Panc1 (cell line): Measurements from ENCODE around the gene IL16. TPM values are rescaled to one million over a fixed set of nuclear protein-coding genes. Genes with fewer than 3 reads are reported as not detected.

Experiments
- ATAC-seq: fragments of 200-7000 bp; cut with Tn5 transposase; 2 replicates; pipeline ENCODE4 v1.9.1; 2020; ENCODE audit warnings: mild to moderate bottlenecking, moderate library complexity
- BruUV-seq: library from RNA; stranded (reverse); fragments of 400-500 nt; replicated peaks from 2 replicates; lab custom pipeline; 2021; lab: Mats Ljungman, UMichigan
- CTCF ChIA-PET: fragments of 300-600 bp; sonication (Branson Sonifier 250); formaldehyde crosslinking; loops from one replicate; lab custom pipeline; 2022; ENCODE audit warnings: antibody characterized with exemption; lab: Charles Lee
- POLR2A ChIA-PET: fragments of 300-600 bp; sonication (Branson Sonifier 250); formaldehyde crosslinking; loops from one replicate; lab custom pipeline; 2022; ENCODE audit warnings: antibody characterized with exemption; lab: Charles Lee
- DNase-seq: peaks from one replicate; pipeline ENCODE4 v3.0.0-alpha.2; 2010; ENCODE audit warnings: low read depth, low spot score
- H3K27ac ChIP-seq: 2 replicates; pipeline ENCODE4 v1.5.1; 2011; ENCODE audit warnings: mild to moderate bottlenecking, low read length, inconsistent platforms
- H3K27me3 ChIP-seq: fragments of 200-500 bp; sonication (Bioruptor generic); 2 replicates; pipeline ENCODE4 v1.6.0; 2014; ENCODE audit warnings: low read length, inconsistent platforms; ENCODE audit not compliant: control insufficient read depth, insufficient read depth
- H3K36me3 ChIP-seq: fragments of 200-500 bp; sonication (Bioruptor generic); 2 replicates; pipeline ENCODE4 v1.5.1; 2014; ENCODE audit warnings: inconsistent platforms, mild to moderate bottlenecking, low read length, moderate library complexity; ENCODE audit not compliant: control insufficient read depth, insufficient read depth
- H3K4me1 ChIP-seq: 2 replicates; pipeline ENCODE4 v1.5.1; 2011; ENCODE audit warnings: inconsistent platforms, mild to moderate bottlenecking, low read length, moderate library complexity; ENCODE audit not compliant: control insufficient read depth, insufficient read depth
- H3K4me3 ChIP-seq, 2 experiments: 2 replicates each; pipeline ENCODE4 v1.5.1; 2011 to 2012; ENCODE audit warnings: low read depth in 2 of 2, low read length in 2 of 2, mild to moderate bottlenecking in 2 of 2, inconsistent platforms in 1 of 2, moderate library complexity in 1 of 2
- H3K9me3 ChIP-seq: fragments of 200-500 bp; sonication (Bioruptor generic); 2 replicates; pipeline ENCODE4 v1.5.1; 2014; ENCODE audit warnings: low read depth, mild to moderate bottlenecking, inconsistent platforms, low read length, moderate library complexity; ENCODE audit not compliant: control insufficient read depth, insufficient read depth
- POLR2AphosphoS5 ChIP-seq: IDR thresholded peaks from 2 replicates; pipeline ENCODE4 v1.6.1; 2012; ENCODE audit warnings: mild to moderate bottlenecking, low read depth, low read length, moderate library complexity
- SIN3A ChIP-seq: IDR thresholded peaks from 2 replicates; pipeline ENCODE4 v1.6.1; 2012; ENCODE audit warnings: low read depth, mild to moderate bottlenecking, low read length, moderate library complexity, borderline replicate concordance; ENCODE audit not compliant: insufficient read depth
- TCF7L2 ChIP-seq: IDR thresholded peaks from 2 replicates; pipeline ENCODE4 v1.6.1; 2011; ENCODE audit warnings: mild to moderate bottlenecking, low read depth, low read length, inconsistent platforms
- in situ Hi-C: cut with HindIII; loops from 2 replicates; pipeline ENCODE4 v1.10.0; 2016; ENCODE audit warnings: low sequenced_read_pairs, low pct_unique_long_range_greater_than_20kb
- intact Hi-C: fragments of 100-400 bp; cut with micrococcal nuclease; formaldehyde crosslinking; loops from one replicate; pipeline ENCODE4 v1.10.0; 2022; ENCODE audit not compliant: unreplicated experiment
- total RNA-seq: library from RNA; stranded (reverse); gene quantifications from one replicate; pipeline ENCODE4 v1.2.1, GENCODE V29; 2021; ENCODE audit not compliant: unreplicated experiment
- TF ChIP-seq, protein P1 (sequence below), 2 experiments: IDR thresholded peaks; 2 replicates each; pipeline ENCODE4 v1.6.1; 2011 to 2012; ENCODE audit warnings: low read depth in 2 of 2, control low read depth in 1 of 2, low read length in 1 of 2, mild to moderate bottlenecking in 1 of 2, moderate library complexity in 1 of 2; ENCODE audit not compliant: insufficient read depth in 1 of 2
- TF ChIP-seq, protein P2 (sequence below): fragments of 450-650 bp; IDR thresholded peaks from 2 replicates; pipeline ENCODE4 v1.5.1; 2017; ENCODE audit warnings: mild to moderate bottlenecking

Gene IL16
- total RNA-seq, 1 experiment from 2014 or later: 1.0 TPM

DNA sequence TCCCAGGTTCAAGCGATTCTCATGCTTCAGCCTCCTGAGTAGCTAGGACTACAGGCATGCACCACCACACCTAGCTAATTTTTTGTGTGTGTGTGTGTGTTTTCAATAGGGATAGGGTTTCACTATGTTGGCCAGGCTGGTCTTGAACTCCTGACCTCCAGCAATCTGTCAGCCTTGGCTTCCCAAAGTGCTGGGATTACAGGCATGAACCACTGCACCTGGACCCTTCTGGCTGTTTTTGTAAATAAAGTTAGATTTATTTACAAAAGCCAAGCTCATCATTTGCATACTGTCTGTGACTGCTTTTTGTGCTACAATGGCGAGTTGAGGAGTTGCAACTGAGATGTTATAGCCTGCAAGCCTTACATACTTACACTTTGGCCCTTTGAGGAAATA is 28.6 kb upstream of the IL16 start:
- in situ Hi-C loops (no loop called here), intact Hi-C loops (no loop called here)
- Histone ChIP-seq H3K4me1 (no peaks in the 10 kb centered on the region), H3K27ac (no peak overlapping the region), H3K36me3 (no peaks in the 10 kb centered on the region), H3K27me3 (peaks cover 3% of the 10 kb centered on the region; the same call in 1 of the 2 replicates), H3K4me3 (no peak overlapping the region), H3K9me3 (no peaks in the 10 kb centered on the region)
- TF ChIP-seq SIN3A: no peak
- TF ChIP-seq TCF7L2: no peak
- TF ChIP-seq, protein P1, sequence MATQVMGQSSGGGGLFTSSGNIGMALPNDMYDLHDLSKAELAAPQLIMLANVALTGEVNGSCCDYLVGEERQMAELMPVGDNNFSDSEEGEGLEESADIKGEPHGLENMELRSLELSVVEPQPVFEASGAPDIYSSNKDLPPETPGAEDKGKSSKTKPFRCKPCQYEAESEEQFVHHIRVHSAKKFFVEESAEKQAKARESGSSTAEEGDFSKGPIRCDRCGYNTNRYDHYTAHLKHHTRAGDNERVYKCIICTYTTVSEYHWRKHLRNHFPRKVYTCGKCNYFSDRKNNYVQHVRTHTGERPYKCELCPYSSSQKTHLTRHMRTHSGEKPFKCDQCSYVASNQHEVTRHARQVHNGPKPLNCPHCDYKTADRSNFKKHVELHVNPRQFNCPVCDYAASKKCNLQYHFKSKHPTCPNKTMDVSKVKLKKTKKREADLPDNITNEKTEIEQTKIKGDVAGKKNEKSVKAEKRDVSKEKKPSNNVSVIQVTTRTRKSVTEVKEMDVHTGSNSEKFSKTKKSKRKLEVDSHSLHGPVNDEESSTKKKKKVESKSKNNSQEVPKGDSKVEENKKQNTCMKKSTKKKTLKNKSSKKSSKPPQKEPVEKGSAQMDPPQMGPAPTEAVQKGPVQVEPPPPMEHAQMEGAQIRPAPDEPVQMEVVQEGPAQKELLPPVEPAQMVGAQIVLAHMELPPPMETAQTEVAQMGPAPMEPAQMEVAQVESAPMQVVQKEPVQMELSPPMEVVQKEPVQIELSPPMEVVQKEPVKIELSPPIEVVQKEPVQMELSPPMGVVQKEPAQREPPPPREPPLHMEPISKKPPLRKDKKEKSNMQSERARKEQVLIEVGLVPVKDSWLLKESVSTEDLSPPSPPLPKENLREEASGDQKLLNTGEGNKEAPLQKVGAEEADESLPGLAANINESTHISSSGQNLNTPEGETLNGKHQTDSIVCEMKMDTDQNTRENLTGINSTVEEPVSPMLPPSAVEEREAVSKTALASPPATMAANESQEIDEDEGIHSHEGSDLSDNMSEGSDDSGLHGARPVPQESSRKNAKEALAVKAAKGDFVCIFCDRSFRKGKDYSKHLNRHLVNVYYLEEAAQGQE (IDR thresholded peaks at IDR 0.05; ENCODE audit: insufficient read depth in 1 of 2, low read depth in 2 of 2, low read length in 1 of 2): no peak
- TF ChIP-seq, protein P2, sequence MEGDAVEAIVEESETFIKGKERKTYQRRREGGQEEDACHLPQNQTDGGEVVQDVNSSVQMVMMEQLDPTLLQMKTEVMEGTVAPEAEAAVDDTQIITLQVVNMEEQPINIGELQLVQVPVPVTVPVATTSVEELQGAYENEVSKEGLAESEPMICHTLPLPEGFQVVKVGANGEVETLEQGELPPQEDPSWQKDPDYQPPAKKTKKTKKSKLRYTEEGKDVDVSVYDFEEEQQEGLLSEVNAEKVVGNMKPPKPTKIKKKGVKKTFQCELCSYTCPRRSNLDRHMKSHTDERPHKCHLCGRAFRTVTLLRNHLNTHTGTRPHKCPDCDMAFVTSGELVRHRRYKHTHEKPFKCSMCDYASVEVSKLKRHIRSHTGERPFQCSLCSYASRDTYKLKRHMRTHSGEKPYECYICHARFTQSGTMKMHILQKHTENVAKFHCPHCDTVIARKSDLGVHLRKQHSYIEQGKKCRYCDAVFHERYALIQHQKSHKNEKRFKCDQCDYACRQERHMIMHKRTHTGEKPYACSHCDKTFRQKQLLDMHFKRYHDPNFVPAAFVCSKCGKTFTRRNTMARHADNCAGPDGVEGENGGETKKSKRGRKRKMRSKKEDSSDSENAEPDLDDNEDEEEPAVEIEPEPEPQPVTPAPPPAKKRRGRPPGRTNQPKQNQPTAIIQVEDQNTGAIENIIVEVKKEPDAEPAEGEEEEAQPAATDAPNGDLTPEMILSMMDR: no peak
- TF ChIP-seq POLR2AphosphoS5: no peak
- no TSS peak for BruUV-seq
- ChIA-PET POLR2A (interaction anchor here (0.6 kb wide), 1 partner anchor 1801 kb away, joined by 5 read pairs; no protein-coding TSS in a partner anchor), CTCF (no interaction called here)
- ATAC-seq (no peak), DNase-seq (no peak)

DNA sequence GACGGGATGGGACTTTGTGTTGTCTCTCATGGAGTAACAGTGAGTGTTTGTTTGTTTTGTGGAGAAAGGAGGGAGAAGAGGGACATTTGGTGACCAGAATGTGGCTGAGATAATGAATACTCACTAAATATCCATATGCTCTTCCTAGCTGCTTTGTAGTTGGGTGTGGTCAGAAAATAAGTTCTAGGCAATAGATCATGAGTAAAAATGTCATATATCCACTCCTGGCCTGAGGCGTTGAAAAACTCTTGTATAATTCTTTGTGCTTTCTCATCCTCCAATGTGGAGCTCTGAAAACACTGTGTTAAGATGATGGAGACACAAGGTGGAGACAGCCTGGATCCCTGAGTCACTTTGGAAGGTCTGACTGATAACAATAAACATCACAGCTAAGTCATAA is 28.0 kb upstream of the IL16 start:
- H3K4me1 ChIP-seq: no peaks in the 10 kb centered on the region
- ATAC-seq (no peak), DNase-seq (no peak)
- peaks cover 3% of the 10 kb centered on the region; the same call in 1 of the 2 replicates for H3K27me3 ChIP-seq
- no peaks in the 10 kb centered on the region for H3K9me3 ChIP-seq
- no peaks in the 10 kb centered on the region for H3K36me3 ChIP-seq
- BruUV-seq: no TSS peak
- ChIA-PET POLR2A (interaction anchor here (0.6 kb wide), 1 partner anchor 1800 kb away, joined by 5 read pairs; no protein-coding TSS in a partner anchor), CTCF (no interaction called here)
- intact Hi-C loops: no loop called here
- in situ Hi-C loops: no loop called here
- no peak for TF ChIP-seq POLR2AphosphoS5
- TF ChIP-seq, protein P1 (IDR thresholded peaks at IDR 0.05; ENCODE audit: insufficient read depth in 1 of 2, low read depth in 2 of 2, low read length in 1 of 2): no peak
- no peak for TF ChIP-seq SIN3A
- TF ChIP-seq, protein P2: no peak
- TF ChIP-seq TCF7L2: no peak
- H3K27ac ChIP-seq: no peak overlapping the region
- H3K4me3 ChIP-seq: no peak overlapping the region
